ENCODE data around the gene BARHL1. TPM values are rescaled to one million over a fixed set of nuclear protein-coding genes. Genes with fewer than 3 reads are reported as not detected.

BARHL1 gene
- total RNA-seq, 1 donor = not detected

DNA sequence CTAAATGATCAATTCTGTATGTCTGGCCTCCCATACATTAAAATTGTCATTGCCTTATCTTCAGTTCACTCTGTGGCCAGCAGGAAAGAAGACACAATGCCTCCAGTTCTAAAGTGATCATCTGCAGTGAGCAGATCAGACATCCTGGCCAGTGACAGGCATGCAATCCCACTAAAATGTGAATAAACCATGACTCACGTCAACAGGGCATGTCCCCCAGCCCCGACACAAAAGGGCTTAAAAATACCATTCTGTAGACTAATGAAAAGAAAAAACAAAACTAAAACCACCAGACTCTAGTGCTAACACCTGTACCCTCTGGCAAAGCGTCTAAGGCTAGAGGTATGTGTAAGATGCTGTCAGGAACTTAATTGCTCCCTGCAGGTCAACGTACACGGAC is 48.9 kb downstream of the BARHL1 start:
- TF ChIP-seq, protein P1, sequence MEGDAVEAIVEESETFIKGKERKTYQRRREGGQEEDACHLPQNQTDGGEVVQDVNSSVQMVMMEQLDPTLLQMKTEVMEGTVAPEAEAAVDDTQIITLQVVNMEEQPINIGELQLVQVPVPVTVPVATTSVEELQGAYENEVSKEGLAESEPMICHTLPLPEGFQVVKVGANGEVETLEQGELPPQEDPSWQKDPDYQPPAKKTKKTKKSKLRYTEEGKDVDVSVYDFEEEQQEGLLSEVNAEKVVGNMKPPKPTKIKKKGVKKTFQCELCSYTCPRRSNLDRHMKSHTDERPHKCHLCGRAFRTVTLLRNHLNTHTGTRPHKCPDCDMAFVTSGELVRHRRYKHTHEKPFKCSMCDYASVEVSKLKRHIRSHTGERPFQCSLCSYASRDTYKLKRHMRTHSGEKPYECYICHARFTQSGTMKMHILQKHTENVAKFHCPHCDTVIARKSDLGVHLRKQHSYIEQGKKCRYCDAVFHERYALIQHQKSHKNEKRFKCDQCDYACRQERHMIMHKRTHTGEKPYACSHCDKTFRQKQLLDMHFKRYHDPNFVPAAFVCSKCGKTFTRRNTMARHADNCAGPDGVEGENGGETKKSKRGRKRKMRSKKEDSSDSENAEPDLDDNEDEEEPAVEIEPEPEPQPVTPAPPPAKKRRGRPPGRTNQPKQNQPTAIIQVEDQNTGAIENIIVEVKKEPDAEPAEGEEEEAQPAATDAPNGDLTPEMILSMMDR (IDR thresholded peaks at IDR 0.05; ENCODE audit: insufficient read depth, low read length) = no peak
- H3K4me3 ChIP-seq (ENCODE audit: low read depth, low read length) = no peak overlapping the region
- DNase-seq (ENCODE audit: low read depth) = peak; percentile 19

DNA sequence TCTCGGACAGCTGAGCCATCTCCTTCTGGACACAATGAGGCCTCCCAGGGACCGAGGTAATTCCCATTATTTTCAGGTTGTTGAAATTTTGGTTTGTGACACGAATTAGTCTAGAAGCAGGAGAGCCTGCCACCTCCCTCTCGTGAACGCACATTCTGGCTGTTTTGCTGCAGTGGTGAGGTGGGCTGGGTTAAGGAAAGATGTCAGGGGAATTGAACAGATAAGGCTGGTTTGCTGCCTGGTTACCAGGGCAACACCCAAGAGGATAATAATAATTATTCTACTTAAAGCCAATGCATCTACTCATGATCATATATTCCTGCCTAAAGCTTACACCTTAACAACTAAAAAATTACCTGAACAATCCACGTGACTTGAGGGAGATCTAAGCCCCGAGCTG is 49.3 kb downstream of the BARHL1 start:
- peak; percentile 17 for DNase-seq (ENCODE audit: low read depth)
- TF ChIP-seq, protein P1 (IDR thresholded peaks at IDR 0.05; ENCODE audit: insufficient read depth, low read length) = no peak
- no peak overlapping the region for H3K4me3 ChIP-seq (ENCODE audit: low read depth, low read length)

DNA sequence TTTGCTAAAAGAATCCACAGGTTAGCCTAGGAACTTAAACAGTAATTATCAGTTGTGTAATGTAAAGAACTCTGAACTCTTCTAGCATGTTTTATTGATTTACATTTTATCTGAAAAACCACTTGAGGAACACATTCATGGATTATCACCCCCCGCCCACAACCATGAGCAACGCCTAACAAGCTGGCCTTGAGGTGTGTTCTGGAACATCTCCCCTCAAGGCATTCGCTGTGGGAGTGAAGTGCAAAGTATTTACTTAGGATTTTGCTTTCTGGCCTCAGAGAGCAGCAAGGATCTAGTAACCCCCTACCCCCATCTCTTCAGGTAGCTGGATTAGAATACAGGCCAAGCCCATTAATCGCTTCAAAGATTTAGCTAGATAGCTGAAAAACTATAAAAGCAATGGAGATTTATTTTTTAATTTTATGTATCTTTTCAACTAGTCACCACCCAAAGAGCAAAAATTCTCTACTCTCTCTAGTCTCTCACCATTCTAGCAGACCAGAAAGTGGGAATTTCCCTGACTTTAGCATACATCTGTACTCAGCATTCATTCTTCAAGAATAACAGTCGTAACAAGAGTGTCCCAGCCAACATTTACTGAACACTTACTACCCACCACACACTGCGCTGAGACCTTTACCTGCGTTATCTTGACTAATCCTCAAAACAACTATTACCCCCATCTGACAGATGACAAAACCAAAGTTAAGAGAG is 50.2 kb downstream of the BARHL1 start:
- TF ChIP-seq, protein P1 (IDR thresholded peaks at IDR 0.05; ENCODE audit: insufficient read depth, low read length) = no peak
- no peak overlapping the region for H3K4me3 ChIP-seq (ENCODE audit: low read depth, low read length)
- DNase-seq (ENCODE audit: low read depth) = no peak

DNA sequence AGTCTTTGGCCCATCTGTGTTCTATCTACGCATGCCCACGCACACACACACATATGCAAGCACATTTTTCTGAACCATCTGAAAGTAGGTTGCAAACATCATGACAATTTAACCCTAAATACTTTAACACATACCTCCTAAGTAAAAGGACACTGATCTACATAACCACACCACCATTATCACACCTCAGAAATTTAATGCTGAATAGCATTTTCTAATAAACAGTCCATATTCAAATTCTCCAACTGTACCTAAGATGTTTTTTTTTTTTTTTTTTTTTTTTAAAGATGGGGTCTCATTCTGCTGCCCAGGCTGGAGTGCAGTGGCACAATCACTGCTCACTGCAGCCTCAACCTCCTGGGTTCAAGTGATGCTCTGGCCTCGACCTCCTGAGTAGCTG is 51.9 kb downstream of the BARHL1 start:
- TF ChIP-seq, protein P1 (IDR thresholded peaks at IDR 0.05; ENCODE audit: insufficient read depth, low read length) = no peak
- H3K4me3 ChIP-seq (ENCODE audit: low read depth, low read length) = no peak overlapping the region
- no peak for DNase-seq (ENCODE audit: low read depth)

DNA sequence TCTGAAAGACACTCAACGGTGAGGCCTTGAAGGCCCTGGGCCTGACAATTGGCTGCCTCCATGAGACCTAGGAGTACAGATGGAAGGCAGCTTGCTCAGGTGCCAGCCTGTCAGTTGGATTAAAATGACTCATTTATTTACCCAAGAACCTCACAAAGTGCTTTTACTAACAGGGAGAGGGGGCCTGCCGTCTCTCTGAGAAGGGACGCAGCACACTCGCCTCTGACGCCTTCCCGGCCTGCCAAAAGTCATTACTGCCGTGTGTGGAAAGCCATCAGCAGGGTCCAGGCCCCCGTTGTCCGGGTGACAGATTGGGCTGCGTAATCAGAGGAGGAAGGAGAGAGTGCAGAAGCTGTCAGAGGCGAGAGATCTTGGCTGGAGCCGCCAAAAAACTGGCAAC is 54.9 kb downstream of the BARHL1 start:
- H3K4me3 ChIP-seq (ENCODE audit: low read depth, low read length) = no peak overlapping the region
- DNase-seq (ENCODE audit: low read depth) = no peak
- TF ChIP-seq, protein P1 (IDR thresholded peaks at IDR 0.05; ENCODE audit: insufficient read depth, low read length) = no peak

DNA sequence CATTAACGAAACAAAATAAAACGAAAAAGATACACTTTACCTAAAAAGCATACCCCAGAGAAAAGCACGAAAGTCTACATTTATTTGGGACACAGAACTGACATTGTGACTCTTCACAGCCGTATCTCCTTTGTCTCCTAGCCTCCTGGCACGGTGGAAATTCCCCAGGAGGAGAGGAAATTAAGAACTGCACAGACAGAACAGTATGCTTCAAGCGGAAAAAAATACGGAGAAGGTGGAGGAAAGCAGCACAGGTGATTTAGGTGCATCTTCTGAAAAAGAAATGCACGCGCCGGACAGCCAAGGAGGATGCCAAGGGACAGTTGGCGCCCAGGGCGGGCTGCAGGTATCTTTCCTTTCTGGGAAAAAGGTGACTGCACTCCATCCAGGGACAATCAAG is 55.4 kb downstream of the BARHL1 start:
- no peak for DNase-seq (ENCODE audit: low read depth)
- no peak overlapping the region for H3K4me3 ChIP-seq (ENCODE audit: low read depth, low read length)
- TF ChIP-seq, protein P1 (IDR thresholded peaks at IDR 0.05; ENCODE audit: insufficient read depth, low read length) = no peak

DNA sequence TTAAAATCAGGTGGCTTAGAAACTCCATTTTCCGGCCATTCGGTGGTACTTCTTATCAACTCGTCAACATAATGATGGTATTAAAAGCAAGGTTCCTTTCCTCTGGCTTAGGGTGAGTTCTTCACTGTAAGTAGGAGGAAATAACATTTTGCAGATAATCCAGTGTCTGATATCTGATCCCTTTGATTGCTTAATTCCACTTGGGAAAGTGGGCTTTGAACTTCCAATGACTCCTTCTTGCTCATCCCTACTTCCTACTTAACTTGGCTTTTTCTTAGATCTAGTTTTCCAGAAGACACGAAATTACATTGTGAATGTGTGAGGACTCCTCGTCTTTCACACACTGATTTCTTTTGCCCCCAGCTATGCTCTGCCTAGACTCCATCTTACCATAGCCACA is 55.8 kb downstream of the BARHL1 start:
- TF ChIP-seq, protein P1 (IDR thresholded peaks at IDR 0.05; ENCODE audit: insufficient read depth, low read length) = no peak
- no peak for DNase-seq (ENCODE audit: low read depth)

More for the DNA sequence above, 55.8 kb downstream of the BARHL1 start:
- H3K4me3 ChIP-seq (ENCODE audit: low read depth, low read length) = no peak overlapping the region
